H1 (cell line): ENCODE results near the gene GLIPR1. TPM values are rescaled to one million over a fixed set of nuclear protein-coding genes. Genes with fewer than 3 reads are reported as not detected.

ENCODE experiments used
- BCL11A ChIP-seq, 2 experiments: IDR thresholded peaks; one replicate each; pipeline ENCODE4 v1.6.1; 2011; ENCODE audit warnings: low read depth in 2 of 2, low read length in 2 of 2, mild to moderate bottlenecking in 2 of 2
- CEBPB ChIP-seq: IDR thresholded peaks from 2 replicates; pipeline ENCODE4 v1.6.1; 2012; ENCODE audit warnings: low read depth, low read length
- CHD1 ChIP-seq: IDR thresholded peaks from 2 replicates; pipeline ENCODE4 v1.6.1; 2012; ENCODE audit warnings: low read depth, low read length, improper control_type of control experiment
- CHD2 ChIP-seq: IDR thresholded peaks from 2 replicates; pipeline ENCODE4 v1.6.1; 2012; ENCODE audit warnings: low read length, improper control_type of control experiment
- CHD7 ChIP-seq: fragments of 300-600 bp; sonication (generic); IDR thresholded peaks from 2 replicates; pipeline ENCODE4 v1.7.1; 2012; ENCODE audit warnings: low read length, moderate library complexity, mild to moderate bottlenecking, inconsistent platforms; ENCODE audit not compliant: insufficient replicate concordance
- EGR1 ChIP-seq: IDR thresholded peaks from 2 replicates; pipeline ENCODE4 v1.6.1; 2011; ENCODE audit warnings: low read depth, low read length, borderline replicate concordance
- PHF8 ChIP-seq: fragments of 200-600 bp; sonication (generic); conservative IDR thresholded peaks from 2 replicates; pipeline ENCODE4 v1.7.1; 2012; ENCODE audit warnings: low read depth, mild to moderate bottlenecking, inconsistent platforms, low read length, moderate library complexity
- SIX5 ChIP-seq: IDR thresholded peaks from 2 replicates; pipeline ENCODE4 v1.6.1; 2011; ENCODE audit warnings: mild to moderate bottlenecking, low read depth, low read length
- TCF12 ChIP-seq: IDR thresholded peaks from 2 replicates; pipeline ENCODE4 v1.6.1; 2011; ENCODE audit warnings: low read depth, mild to moderate bottlenecking, low read length
- YY1 ChIP-seq: IDR thresholded peaks from 2 replicates; pipeline ENCODE4 v1.6.1; 2011; ENCODE audit warnings: low read depth, mild to moderate bottlenecking, low read length
- polyA plus RNA-seq, 7 experiments: library from polyadenylated mRNA; depleted of rRNA in 3 of 7; stranded (reverse) in 5 of 7; unstranded in 2 of 7; fragments of >200 nt in 5 of 7; fragments of 200-250 nt in 2 of 7; gene quantifications; 1 replicate in 5 of 7; 2 replicates in 1 of 7; 4 replicates in 1 of 7; pipeline versions ENCODE4 v1.2.1 to v1.2.3, GENCODE V29; 2011 to 2013; ENCODE audit warnings: missing spikeins in 2 of 7, mixed read lengths in 2 of 7
- total RNA-seq: library from RNA; stranded (reverse); fragmentation: NEBNext Ultra II Directional; extraction: Animal tissue kit (Norgen Biotek cat#: 25700); gene quantifications from 2 replicates; pipeline ENCODE4 v1.2.1, GENCODE V29; 2021
- TF ChIP-seq, protein P1 (sequence below): IDR thresholded peaks from 2 replicates; pipeline ENCODE4 v1.6.1; 2012; ENCODE audit warnings: low read length, inconsistent platforms

The GLIPR1 gene
- total and polyA plus RNA-seq, 2 of the 8 experiments (the other 6 are each of a cell fraction or from before 2014, with no cell fraction given) = 0.23 to 1.5 TPM

GRCh38 chr12:75474116-75474515 lies 6.4 kb upstream of the GLIPR1 start (continued):
- TF ChIP-seq CHD7 = no peak
- TF ChIP-seq PHF8 = no peak
- TF ChIP-seq EGR1 = no peak
- TF ChIP-seq, protein P1, sequence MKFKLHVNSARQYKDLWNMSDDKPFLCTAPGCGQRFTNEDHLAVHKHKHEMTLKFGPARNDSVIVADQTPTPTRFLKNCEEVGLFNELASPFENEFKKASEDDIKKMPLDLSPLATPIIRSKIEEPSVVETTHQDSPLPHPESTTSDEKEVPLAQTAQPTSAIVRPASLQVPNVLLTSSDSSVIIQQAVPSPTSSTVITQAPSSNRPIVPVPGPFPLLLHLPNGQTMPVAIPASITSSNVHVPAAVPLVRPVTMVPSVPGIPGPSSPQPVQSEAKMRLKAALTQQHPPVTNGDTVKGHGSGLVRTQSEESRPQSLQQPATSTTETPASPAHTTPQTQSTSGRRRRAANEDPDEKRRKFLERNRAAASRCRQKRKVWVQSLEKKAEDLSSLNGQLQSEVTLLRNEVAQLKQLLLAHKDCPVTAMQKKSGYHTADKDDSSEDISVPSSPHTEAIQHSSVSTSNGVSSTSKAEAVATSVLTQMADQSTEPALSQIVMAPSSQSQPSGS = no peak
- TF ChIP-seq CHD1 = no peak
- no peak for TF ChIP-seq CEBPB
- no peak for TF ChIP-seq TCF12
- TF ChIP-seq CHD2 = no peak
- TF ChIP-seq SIX5 = no peak
- TF ChIP-seq YY1 = no peak
- TF ChIP-seq BCL11A (IDR thresholded peaks at IDR 0.05; ENCODE audit: low read depth in 2 of 2, low read length in 2 of 2) = no peak
